A549 treated with Hydrocortisone at 1 μM for 4 hours (cell line): ENCODE measurements around the gene CYP26B1. TPM values are rescaled to one million over a fixed set of nuclear protein-coding genes. Genes with fewer than 3 reads are reported as not detected.

Experiments
- total RNA-seq: library from RNA; stranded (reverse); fragments of 200-300 nt; extraction: Qiagen RNA extraction; gene quantifications from 5 replicates; pipeline ENCODE4 v1.2.3, GENCODE V29; 2022

CYP26B1 gene, protein sequence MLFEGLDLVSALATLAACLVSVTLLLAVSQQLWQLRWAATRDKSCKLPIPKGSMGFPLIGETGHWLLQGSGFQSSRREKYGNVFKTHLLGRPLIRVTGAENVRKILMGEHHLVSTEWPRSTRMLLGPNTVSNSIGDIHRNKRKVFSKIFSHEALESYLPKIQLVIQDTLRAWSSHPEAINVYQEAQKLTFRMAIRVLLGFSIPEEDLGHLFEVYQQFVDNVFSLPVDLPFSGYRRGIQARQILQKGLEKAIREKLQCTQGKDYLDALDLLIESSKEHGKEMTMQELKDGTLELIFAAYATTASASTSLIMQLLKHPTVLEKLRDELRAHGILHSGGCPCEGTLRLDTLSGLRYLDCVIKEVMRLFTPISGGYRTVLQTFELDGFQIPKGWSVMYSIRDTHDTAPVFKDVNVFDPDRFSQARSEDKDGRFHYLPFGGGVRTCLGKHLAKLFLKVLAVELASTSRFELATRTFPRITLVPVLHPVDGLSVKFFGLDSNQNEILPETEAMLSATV
- 12.1 to 16.0 TPM (median 14.7 TPM) in 5 replicates for total RNA-seq

DNA sequence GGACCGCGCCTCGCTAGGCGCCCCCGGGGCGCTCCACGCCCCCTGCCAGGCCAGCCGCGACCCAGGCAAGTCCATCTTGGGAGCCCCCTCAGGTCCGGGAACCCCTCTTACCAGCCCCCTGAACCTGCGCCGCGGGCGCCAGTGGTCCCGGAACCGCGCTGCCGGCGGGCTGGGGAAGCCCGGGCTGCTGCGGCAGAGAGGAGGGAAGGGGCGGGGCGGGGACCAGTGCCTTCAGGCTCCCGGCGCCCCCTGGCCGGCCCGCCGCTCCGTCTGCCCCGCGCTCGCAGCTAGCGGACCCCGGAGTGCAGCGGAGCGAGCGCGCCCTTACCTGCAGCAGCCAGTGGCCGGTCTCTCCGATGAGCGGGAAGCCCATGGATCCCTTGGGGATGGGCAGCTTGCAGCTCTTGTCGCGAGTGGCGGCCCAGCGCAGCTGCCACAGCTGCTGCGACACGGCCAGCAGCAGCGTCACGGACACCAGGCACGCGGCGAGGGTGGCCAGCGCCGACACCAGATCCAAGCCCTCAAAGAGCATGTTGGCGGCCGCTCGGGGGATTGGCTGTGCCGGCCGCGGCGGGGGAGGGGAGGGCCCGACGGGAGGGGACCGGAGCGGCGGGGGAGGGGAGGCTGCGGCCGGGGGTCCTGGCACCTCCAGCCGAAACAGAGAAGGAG lies at the start of gene CYP26B1:
Gene CYP26B1, minus strand, starts transcription at position 560 of the 669 bp plus-strand sequence. Its CDS starts 28 bp downstream, at position 532.

